Suprapubic skin (tissue), 4 donors: ENCODE measurements around the gene CRYBB3. TPM values are rescaled to one million over a fixed set of nuclear protein-coding genes. Genes with fewer than 3 reads are reported as not detected.

ENCODE experiments used
- DNase-seq, 2 donors: peaks; one replicate each; pipeline ENCODE4 v3.0.0-alpha.2; 2019; ENCODE audit warnings: low spot score in 2 of 2
- H3K27ac ChIP-seq: fragments of 200-600 bp; sonication (generic); one replicate; pipeline ENCODE4 v1.5.1; 2019
- H3K27me3 ChIP-seq: fragments of 200-600 bp; sonication (generic); one replicate; pipeline ENCODE4 v1.5.1; 2019
- H3K36me3 ChIP-seq: fragments of 200-600 bp; sonication (generic); one replicate; pipeline ENCODE4 v1.5.1; 2019
- H3K4me1 ChIP-seq: fragments of 200-600 bp; sonication (generic); one replicate; pipeline ENCODE4 v1.5.1; 2019
- H3K4me3 ChIP-seq: fragments of 200-600 bp; sonication (generic); one replicate; pipeline ENCODE4 v1.5.1; 2019; ENCODE audit warnings: mild to moderate bottlenecking
- H3K9me3 ChIP-seq: fragments of 200-600 bp; sonication (generic); one replicate; pipeline ENCODE4 v1.5.1; 2019
- CTCF ChIP-seq, 2 donors: fragments of 200-600 bp in 1 of 2; fragments of 450-650 bp in 1 of 2; sonication (generic) in 1 of 2; IDR thresholded peaks; one replicate each; pipeline ENCODE4 v1.5.1; 2016 to 2019; ENCODE audit warnings: antibody characterized with exemption in 2 of 2, mild to moderate bottlenecking in 1 of 2, moderate library complexity in 1 of 2
- EP300 ChIP-seq: sonication (generic); formaldehyde crosslinking; IDR thresholded peaks from one replicate; pipeline ENCODE4 v1.6.1; 2017; ENCODE audit warnings: antibody characterized with exemption
- POLR2A ChIP-seq, 2 donors: fragments of 450-650 bp; IDR thresholded peaks; one replicate each; pipeline ENCODE4 v1.6.1; 2017; ENCODE audit warnings: antibody characterized with exemption in 2 of 2, mild to moderate bottlenecking in 2 of 2, moderate library complexity in 2 of 2
- POLR2AphosphoS5 ChIP-seq, 3 donors: sonication (generic); formaldehyde crosslinking; IDR thresholded peaks; one replicate each; pipeline ENCODE4 v1.6.1; 2017; ENCODE audit warnings: antibody characterized with exemption in 3 of 3
- WGBS: methylation state at CpG from one replicate; pipeline ENCODE4 v1.1.5; 2018; 5-methylcytosine and 5-hydroxymethylcytosine counted together
- total RNA-seq, 4 donors: library from RNA; depleted of rRNA; stranded (reverse); fragments of >200 nt; gene quantifications; one replicate each; pipeline ENCODE4 v1.1.0, GENCODE V29; 2016

Gene CRYBB3
- total RNA-seq, 4 donors from 2014 or later, result not detected

- H3K4me3 ChIP-seq, result no peak overlapping the region
- no peak for TF ChIP-seq CTCF (IDR thresholded peaks at IDR 0.05)
- TF ChIP-seq POLR2AphosphoS5 (IDR thresholded peaks at IDR 0.05), result no peak
- TF ChIP-seq EP300, result no peak
- TF ChIP-seq POLR2A (IDR thresholded peaks at IDR 0.05), result no peak
- H3K36me3 ChIP-seq, result peaks cover 64% of the 10 kb centered on the region
- no peaks in the 10 kb centered on the region for H3K27me3 ChIP-seq
- no peaks in the 10 kb centered on the region for H3K9me3 ChIP-seq
- no peak overlapping the region for H3K27ac ChIP-seq
- WGBS, result 61% methylated on average over 3 of the region's 3 CpGs
- DNase-seq, result no peak
- no peaks in the 10 kb centered on the region for H3K4me1 ChIP-seq
Observed at GRCh38 chr22:25193548-25193947, 6.1 kb upstream of the CRYBB3 start.

- 85% methylated on average over 5 of the region's 5 CpGs for WGBS
Observed at GRCh38 chr22:25196326-25196725, 3.3 kb upstream of the CRYBB3 start.

GRCh38 chr22:25197340-25197739, 2.3 kb upstream of the CRYBB3 start:
- Histone ChIP-seq H3K4me1 (no peaks in the 10 kb centered on the region), H3K36me3 (peaks cover 34% of the 10 kb centered on the region), H3K4me3 (no peak overlapping the region), H3K9me3 (no peaks in the 10 kb centered on the region), H3K27me3 (no peaks in the 10 kb centered on the region), H3K27ac (no peak overlapping the region)
- 82% methylated on average over 4 of the region's 4 CpGs for WGBS
- TF ChIP-seq POLR2AphosphoS5 (IDR thresholded peaks at IDR 0.05) (no peak), POLR2A (IDR thresholded peaks at IDR 0.05) (no peak), EP300 (no peak), CTCF (IDR thresholded peaks at IDR 0.05) (no peak)
- DNase-seq, result no peak

More at GRCh38 chr22:25196326-25196725, 3.3 kb upstream of the CRYBB3 start:
- peaks cover 44% of the 10 kb centered on the region for H3K36me3 ChIP-seq
- H3K27ac ChIP-seq, result no peak overlapping the region
- no peak for DNase-seq
- H3K4me3 ChIP-seq, result no peak overlapping the region
- no peaks in the 10 kb centered on the region for H3K27me3 ChIP-seq
- no peaks in the 10 kb centered on the region for H3K4me1 ChIP-seq
- TF ChIP-seq EP300, result no peak
- no peak for TF ChIP-seq POLR2A (IDR thresholded peaks at IDR 0.05)
- TF ChIP-seq POLR2AphosphoS5 (IDR thresholded peaks at IDR 0.05), result no peak
- no peak for TF ChIP-seq CTCF (IDR thresholded peaks at IDR 0.05)
- no peaks in the 10 kb centered on the region for H3K9me3 ChIP-seq

GRCh38 chr22:25200967-25201366, 1.3 kb downstream of the CRYBB3 start:
- TF ChIP-seq CTCF (IDR thresholded peaks at IDR 0.05) (no peak), POLR2A (IDR thresholded peaks at IDR 0.05) (no peak), EP300 (no peak), POLR2AphosphoS5 (IDR thresholded peaks at IDR 0.05) (no peak)
- WGBS, result 81% methylated on average over 6 of the region's 7 CpGs
- Histone ChIP-seq H3K9me3 (no peaks in the 10 kb centered on the region), H3K27me3 (no peaks in the 10 kb centered on the region), H3K4me3 (no peak overlapping the region), H3K4me1 (no peaks in the 10 kb centered on the region), H3K36me3 (peaks cover 6% of the 10 kb centered on the region), H3K27ac (no peak overlapping the region)
- DNase-seq, result no peak

- Histone ChIP-seq H3K4me3 (no peak overlapping the region), H3K27me3 (no peaks in the 10 kb centered on the region), H3K9me3 (no peaks in the 10 kb centered on the region), H3K4me1 (no peaks in the 10 kb centered on the region), H3K36me3 (peaks cover under 1% of the 10 kb centered on the region), H3K27ac (no peak overlapping the region)
- DNase-seq, result no peak
- WGBS, result 63% methylated on average over 10 of the region's 10 CpGs
- TF ChIP-seq CTCF (IDR thresholded peaks at IDR 0.05) (no peak), POLR2AphosphoS5 (IDR thresholded peaks at IDR 0.05) (no peak), POLR2A (IDR thresholded peaks at IDR 0.05) (no peak), EP300 (no peak)
Observed at GRCh38 chr22:25201557-25202273, 2.1 kb downstream of the CRYBB3 start.
